B cell (primary cell): ENCODE data around the gene LIPN. TPM values are rescaled to one million over a fixed set of nuclear protein-coding genes. Genes with fewer than 3 reads are reported as not detected.

Experiments used
- ATAC-seq: fragments of 200-7000 bp; cut with Tn5 transposase; one replicate; pipeline ENCODE4 v1.10.0; 2021; ENCODE audit warnings: low read depth, mild to moderate bottlenecking, moderate number of reproducible peaks, moderate library complexity
- CTCF ChIA-PET: fragments of 350-600 bp; sonication (Branson Sonifier 250); formaldehyde crosslinking; loops from one replicate; lab custom pipeline; 2021; ENCODE audit warnings: antibody characterized with exemption, inconsistent platforms; lab: Charles Lee
- POLR2A ChIA-PET: fragments of 350-600 bp; sonication (Branson Sonifier 250); formaldehyde crosslinking; loops from one replicate; lab custom pipeline; 2021; ENCODE audit warnings: antibody characterized with exemption; lab: Charles Lee
- DNase-seq: peaks from one replicate; pipeline ENCODE4 v3.0.0; 2013
- H2AFZ ChIP-seq: 2 replicates; pipeline ENCODE4 v1.6.1; 2012; ENCODE audit warnings: mild to moderate bottlenecking, low read depth, low read length; ENCODE audit not compliant: insufficient read depth, poor library complexity, severe bottlenecking
- H3K27ac ChIP-seq, 2 donors: 1 replicate in 1 of 2; 2 replicates in 1 of 2; pipeline ENCODE4 v1.5.1; 2012 to 2013; ENCODE audit warnings: low read length in 2 of 2, mild to moderate bottlenecking in 2 of 2, moderate library complexity in 1 of 2
- H3K27me3 ChIP-seq, 4 experiments: fragments of 200-600 bp in 1 of 4; sonication (generic) in 1 of 4; replicated peaks in 1 of 4; 1 replicate in 2 of 4; 2 replicates in 2 of 4; pipeline versions ENCODE4 v1.6.1 to v1.7.0; 2013 to 2016; ENCODE audit warnings: low read length in 3 of 4, mild to moderate bottlenecking in 2 of 4, mixed read lengths in 1 of 4, moderate library complexity in 1 of 4; ENCODE audit not compliant: insufficient read depth in 4 of 4, control insufficient read depth in 3 of 4; ENCODE audit errors: control extremely low read depth in 1 of 4
- H3K36me3 ChIP-seq, 2 experiments: replicated peaks in 1 of 2; 1 replicate in 1 of 2; 2 replicates in 1 of 2; pipeline versions ENCODE4 v1.6.1 to v1.7.1; 2013; ENCODE audit warnings: low read length in 1 of 2; ENCODE audit not compliant: insufficient read depth in 2 of 2, control insufficient read depth in 1 of 2; ENCODE audit errors: control extremely low read depth in 1 of 2, extremely low read depth in 1 of 2
- H3K4me1 ChIP-seq, 2 donors: fragments of 200-600 bp in 1 of 2; sonication (generic) in 1 of 2; 1 replicate in 1 of 2; 2 replicates in 1 of 2; pipeline versions ENCODE4 v1.5.1 to v1.6.1; 2013 to 2017; ENCODE audit warnings: low read length in 2 of 2; ENCODE audit not compliant: control insufficient read depth in 2 of 2, insufficient read depth in 2 of 2
- H3K4me2 ChIP-seq: replicated peaks from 2 replicates; pipeline ENCODE3; 2012; ENCODE audit warnings: mild to moderate bottlenecking, low read depth, low read length; ENCODE audit not compliant: poor library complexity, severe bottlenecking
- H3K4me3 ChIP-seq, 5 experiments: fragments of 200-600 bp in 1 of 5; sonication (generic) in 1 of 5; 1 replicate in 3 of 5; 2 replicates in 2 of 5; pipeline versions ENCODE4 v1.5.1 to v1.7.0; 2011 to 2016; ENCODE audit warnings: low read length in 4 of 5, mild to moderate bottlenecking in 4 of 5, low read depth in 2 of 5, control low read depth in 1 of 5, moderate library complexity in 1 of 5; ENCODE audit not compliant: insufficient read depth in 1 of 5; ENCODE audit errors: control extremely low read depth in 1 of 5, extremely low read depth in 1 of 5
- H3K79me2 ChIP-seq: fragments of 200-600 bp; sonication (generic); one replicate; pipeline ENCODE4 v1.6.0; 2016; ENCODE audit warnings: low read length; ENCODE audit not compliant: control insufficient read depth, insufficient read depth
- H3K9ac ChIP-seq: fragments of 200-600 bp; sonication (generic); 2 replicates; pipeline ENCODE4 v1.6.1; 2017; ENCODE audit warnings: mild to moderate bottlenecking, low read length, moderate library complexity
- H3K9me3 ChIP-seq, 3 donors: one replicate each; pipeline versions ENCODE4 v1.6.1 to v1.7.1; 2013; ENCODE audit warnings: low read length in 2 of 3; ENCODE audit not compliant: control insufficient read depth in 2 of 3, insufficient read depth in 1 of 3; ENCODE audit errors: control extremely low read depth in 1 of 3
- H4K20me1 ChIP-seq: 2 replicates; pipeline ENCODE4 v1.6.0; 2012; ENCODE audit warnings: mild to moderate bottlenecking, low read length; ENCODE audit not compliant: insufficient read depth, control insufficient read depth, poor library complexity, severe bottlenecking
- H3K27ac Mint-ChIP-seq: one replicate; pipeline ENCODE4 v1.8.0; 2021; ENCODE audit warnings: mixed read lengths
- H3K27me3 Mint-ChIP-seq: one replicate; pipeline ENCODE4 v1.8.0; 2021; ENCODE audit warnings: mixed read lengths
- H3K4me1 Mint-ChIP-seq: one replicate; pipeline ENCODE4 v1.8.0; 2021; ENCODE audit warnings: mixed read lengths
- H3K4me3 Mint-ChIP-seq: one replicate; pipeline ENCODE4 v1.8.0; 2021; ENCODE audit warnings: mixed read lengths
- H3K9me3 Mint-ChIP-seq: one replicate; pipeline ENCODE4 v1.8.0; 2022; ENCODE audit warnings: mixed read lengths; ENCODE audit not compliant: insufficient read depth
- EZH2 ChIP-seq: IDR thresholded peaks from 2 replicates; pipeline ENCODE4 v1.6.1; 2012; ENCODE audit warnings: borderline replicate concordance, low read depth, mild to moderate bottlenecking, moderate library complexity, low read length; ENCODE audit not compliant: insufficient read depth, poor library complexity, severe bottlenecking
- WGBS: methylation state at CpG from one replicate; pipeline ENCODE4 v1.1.5; 2013; ENCODE audit warnings: missing lambda C conversion rate; ENCODE audit not compliant: insufficient coverage; 5-methylcytosine and 5-hydroxymethylcytosine counted together
- intact Hi-C: fragments of 100-400 bp; cut with micrococcal nuclease; formaldehyde crosslinking; loops from one replicate; pipeline ENCODE4 v1.10.0; 2022
- polyA plus RNA-seq: library from polyadenylated mRNA; depleted of rRNA; stranded (reverse); fragments of >200 nt; gene quantifications from 2 replicates; pipeline ENCODE4 v1.2.3, GENCODE V29; 2012
- total RNA-seq, 2 donors: library from RNA; stranded (reverse); fragments of 120-200 nt in 1 of 2; gene quantifications; 1 replicate in 1 of 2; 2 replicates in 1 of 2; pipeline versions ENCODE4 v1.2.3 to v1.2.4, GENCODE V29; 2013 to 2022
- TF ChIP-seq, protein P1 (sequence below): fragments of 200-600 bp; IDR thresholded peaks from one replicate; pipeline ENCODE4 v1.8.0; 2022; ENCODE audit warnings: antibody characterized with exemption, mild to moderate bottlenecking

LIPN gene
- total and polyA plus RNA-seq, 2 donors (not counting 1 experiment from before 2014, with no cell fraction given): 0.12 TPM; not detected in 1

DNA sequence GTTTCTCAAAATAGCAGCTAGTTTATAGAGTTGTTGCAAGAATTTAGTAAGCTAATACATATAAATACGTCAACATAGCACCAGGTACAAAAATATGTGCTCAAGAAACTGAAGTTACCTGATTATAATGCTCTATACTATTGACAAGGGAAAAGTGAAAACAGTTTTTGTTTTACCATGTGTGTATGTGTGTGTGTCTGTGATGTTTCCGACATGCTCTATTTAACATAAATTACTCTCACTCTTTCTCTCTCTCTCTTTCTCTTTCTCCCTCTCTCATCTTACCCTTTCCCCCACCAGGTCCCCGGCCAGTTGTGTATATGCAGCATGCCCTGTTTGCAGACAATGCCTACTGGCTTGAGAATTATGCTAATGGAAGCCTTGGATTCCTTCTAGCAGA, 4.3 kb downstream of the LIPN start:
- POLR2A ChIA-PET: no interaction called here
- H3K4me3 Mint-ChIP-seq: no peak overlapping the region
- Histone ChIP-seq H3K36me3 (no peaks in the 10 kb centered on the region), H3K79me2 (no peaks in the 10 kb centered on the region), H3K4me3 (no peak overlapping the region), H3K9ac (no peak overlapping the region), H3K4me2 (no peak overlapping the region), H3K4me1 (peaks cover 6 to 8% of the 10 kb centered on the region in 2 donors), H4K20me1 (no peaks in the 10 kb centered on the region), H3K27me3 (no peaks in the 10 kb centered on the region), H3K9me3 (no peaks in the 10 kb centered on the region), H3K27ac (no peak overlapping the region), H2AFZ (no peak overlapping the region)
- WGBS: no CpG with 5 or more reads among the region's 3 CpGs
- peaks cover 12% of the 10 kb centered on the region for H3K4me1 Mint-ChIP-seq
- H3K27me3 Mint-ChIP-seq: no peaks in the 10 kb centered on the region
- TF ChIP-seq, protein P1, sequence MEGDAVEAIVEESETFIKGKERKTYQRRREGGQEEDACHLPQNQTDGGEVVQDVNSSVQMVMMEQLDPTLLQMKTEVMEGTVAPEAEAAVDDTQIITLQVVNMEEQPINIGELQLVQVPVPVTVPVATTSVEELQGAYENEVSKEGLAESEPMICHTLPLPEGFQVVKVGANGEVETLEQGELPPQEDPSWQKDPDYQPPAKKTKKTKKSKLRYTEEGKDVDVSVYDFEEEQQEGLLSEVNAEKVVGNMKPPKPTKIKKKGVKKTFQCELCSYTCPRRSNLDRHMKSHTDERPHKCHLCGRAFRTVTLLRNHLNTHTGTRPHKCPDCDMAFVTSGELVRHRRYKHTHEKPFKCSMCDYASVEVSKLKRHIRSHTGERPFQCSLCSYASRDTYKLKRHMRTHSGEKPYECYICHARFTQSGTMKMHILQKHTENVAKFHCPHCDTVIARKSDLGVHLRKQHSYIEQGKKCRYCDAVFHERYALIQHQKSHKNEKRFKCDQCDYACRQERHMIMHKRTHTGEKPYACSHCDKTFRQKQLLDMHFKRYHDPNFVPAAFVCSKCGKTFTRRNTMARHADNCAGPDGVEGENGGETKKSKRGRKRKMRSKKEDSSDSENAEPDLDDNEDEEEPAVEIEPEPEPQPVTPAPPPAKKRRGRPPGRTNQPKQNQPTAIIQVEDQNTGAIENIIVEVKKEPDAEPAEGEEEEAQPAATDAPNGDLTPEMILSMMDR: no peak
- TF ChIP-seq EZH2: no peak
- DNase-seq (no peak), ATAC-seq (no peak)
- H3K9me3 Mint-ChIP-seq: peaks cover 2% of the 10 kb centered on the region
- no peak overlapping the region for H3K27ac Mint-ChIP-seq
- CTCF ChIA-PET: no interaction called here
- intact Hi-C loops: no loop called here

DNA sequence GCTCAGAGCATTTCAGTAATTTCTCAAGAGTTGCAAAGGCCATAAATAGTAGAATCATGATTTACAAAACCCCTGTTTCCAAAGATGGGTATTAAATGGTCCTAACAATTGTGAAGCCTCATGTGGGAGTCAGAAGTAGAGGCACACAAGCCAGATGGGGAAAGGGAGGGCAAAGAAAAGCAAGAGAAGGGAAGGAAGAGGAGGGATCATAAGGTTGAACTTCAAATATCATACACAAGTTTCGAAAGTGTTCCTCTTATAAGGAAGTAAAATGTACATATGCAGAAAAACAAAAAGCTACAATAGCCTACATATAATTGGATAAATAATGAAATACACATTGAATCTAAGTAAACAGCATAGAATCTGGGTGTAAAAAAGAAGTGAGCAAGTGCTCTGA, 6.0 kb downstream of the LIPN start:
- H3K27ac Mint-ChIP-seq: no peak overlapping the region
- intact Hi-C loops: no loop called here
- no peak overlapping the region for H3K9ac ChIP-seq

More for the DNA sequence above, 6.0 kb downstream of the LIPN start:
- Mint-ChIP-seq H3K4me1 (peaks cover 1% of the 10 kb centered on the region), H3K9me3 (no peaks in the 10 kb centered on the region), H3K27me3 (no peaks in the 10 kb centered on the region), H3K4me3 (no peak overlapping the region)
- Histone ChIP-seq H3K4me2 (no peak overlapping the region), H3K9me3 (no peaks in the 10 kb centered on the region), H3K27me3 (no peaks in the 10 kb centered on the region), H3K4me3 (no peak overlapping the region), H3K4me1 (no peaks in the 10 kb centered on the region), H4K20me1 (no peaks in the 10 kb centered on the region), H3K27ac (no peak overlapping the region), H2AFZ (no peak overlapping the region), H3K36me3 (no peaks in the 10 kb centered on the region), H3K79me2 (no peaks in the 10 kb centered on the region)
- ChIA-PET POLR2A (no interaction called here), CTCF (no interaction called here)
- DNase-seq (no peak), ATAC-seq (no peak)
- no CpG with 5 or more reads among the region's 1 CpG for WGBS
- no peak for TF ChIP-seq EZH2
- TF ChIP-seq, protein P1: no peak
